Mucosa of rectum (tissue), 2 donors: ENCODE measurements around the gene EGLN3.

Source experiments
- H3K27ac ChIP-seq, 2 donors: one replicate each; pipeline ENCODE4 v1.7.0; 2013; ENCODE audit warnings: inconsistent platforms in 2 of 2, low read depth in 2 of 2, low read length in 2 of 2
- H3K27me3 ChIP-seq, 2 donors: one replicate each; pipeline ENCODE4 v1.7.0; 2013; ENCODE audit warnings: low read length in 2 of 2; ENCODE audit not compliant: control insufficient read depth in 2 of 2, insufficient read depth in 2 of 2
- H3K36me3 ChIP-seq, 2 donors: one replicate each; pipeline ENCODE4 v1.7.0; 2013; ENCODE audit warnings: low read length in 2 of 2; ENCODE audit not compliant: control insufficient read depth in 2 of 2, insufficient read depth in 2 of 2
- H3K4me1 ChIP-seq, 2 donors: one replicate each; pipeline ENCODE4 v1.7.0; 2013; ENCODE audit warnings: low read length in 2 of 2, mild to moderate bottlenecking in 1 of 2; ENCODE audit not compliant: control insufficient read depth in 2 of 2, insufficient read depth in 2 of 2
- H3K4me3 ChIP-seq, 2 donors: one replicate each; pipeline ENCODE4 v1.7.0; 2013; ENCODE audit warnings: low read length in 2 of 2
- H3K9ac ChIP-seq, 2 donors: one replicate each; pipeline ENCODE4 v1.7.0; 2013; ENCODE audit warnings: low read length in 2 of 2, low read depth in 1 of 2, mild to moderate bottlenecking in 1 of 2
- H3K9me3 ChIP-seq, 2 donors: one replicate each; pipeline ENCODE4 v1.7.0; 2013; ENCODE audit warnings: low read length in 2 of 2; ENCODE audit not compliant: control insufficient read depth in 2 of 2
- donor health status: healthy.
- donor health status: Normal muscosa, but diverticular disease.

Gene EGLN3

GRCh38 chr14:33903369-33903768 is 47.5 kb downstream of the EGLN3 start:
- Histone ChIP-seq H3K36me3 (no peaks in the 10 kb centered on the region), H3K27me3 (no peaks in the 10 kb centered on the region), H3K9ac (no peak overlapping the region), H3K27ac (no peak overlapping the region), H3K9me3 (no peaks in the 10 kb centered on the region), H3K4me1 (no peaks in the 10 kb centered on the region), H3K4me3 (no peak overlapping the region)

- no peak overlapping the region for H3K4me3 ChIP-seq
- no peak overlapping the region for H3K9ac ChIP-seq
- no peak overlapping the region for H3K27ac ChIP-seq
- H3K9me3 ChIP-seq: no peaks in the 10 kb centered on the region
- H3K27me3 ChIP-seq: no peaks in the 10 kb centered on the region
- H3K4me1 ChIP-seq: no peaks in the 10 kb centered on the region
- no peaks in the 10 kb centered on the region for H3K36me3 ChIP-seq
Measured at GRCh38 chr14:33902363-33902762, 48.5 kb downstream of the EGLN3 start.

- Histone ChIP-seq H3K4me1 (no peaks in the 10 kb centered on the region), H3K36me3 (no peaks in the 10 kb centered on the region), H3K4me3 (no peak overlapping the region), H3K9ac (no peak overlapping the region), H3K27me3 (no peaks in the 10 kb centered on the region), H3K27ac (no peak overlapping the region), H3K9me3 (no peaks in the 10 kb centered on the region)
Measured at GRCh38 chr14:33901426-33902155, 49.3 kb downstream of the EGLN3 start.

- Histone ChIP-seq H3K27ac (no peak overlapping the region), H3K9me3 (no peaks in the 10 kb centered on the region), H3K27me3 (no peaks in the 10 kb centered on the region), H3K4me1 (no peaks in the 10 kb centered on the region), H3K4me3 (no peak overlapping the region), H3K36me3 (no peaks in the 10 kb centered on the region), H3K9ac (no peak overlapping the region)
Measured at GRCh38 chr14:33900706-33901105, 50.2 kb downstream of the EGLN3 start.

- Histone ChIP-seq H3K4me1 (no peaks in the 10 kb centered on the region), H3K4me3 (no peak overlapping the region), H3K9ac (no peak overlapping the region), H3K9me3 (no peaks in the 10 kb centered on the region), H3K27ac (no peak overlapping the region), H3K27me3 (no peaks in the 10 kb centered on the region), H3K36me3 (no peaks in the 10 kb centered on the region)
Measured at GRCh38 chr14:33899723-33900341, 51.0 kb downstream of the EGLN3 start.

GRCh38 chr14:33897878-33898535 is 52.9 kb downstream of the EGLN3 start:
- Histone ChIP-seq H3K9me3 (no peaks in the 10 kb centered on the region), H3K27me3 (no peaks in the 10 kb centered on the region), H3K4me1 (no peaks in the 10 kb centered on the region), H3K27ac (no peak overlapping the region), H3K9ac (no peak overlapping the region), H3K4me3 (no peak overlapping the region), H3K36me3 (no peaks in the 10 kb centered on the region)

- H3K27me3 ChIP-seq: no peaks in the 10 kb centered on the region
- H3K4me1 ChIP-seq: peaks cover 0 to 2% of the 10 kb centered on the region in 2 donors
- no peaks in the 10 kb centered on the region for H3K9me3 ChIP-seq
Measured at GRCh38 chr14:33897382-33897781, 53.5 kb downstream of the EGLN3 start.

GRCh38 chr14:33894339-33894738 is 56.5 kb downstream of the EGLN3 start:
- H3K27me3 ChIP-seq: no peaks in the 10 kb centered on the region
- no peak overlapping the region for H3K27ac ChIP-seq
- no peaks in the 10 kb centered on the region for H3K9me3 ChIP-seq
- H3K36me3 ChIP-seq: no peaks in the 10 kb centered on the region
- H3K4me3 ChIP-seq: no peak overlapping the region
- peaks cover 4 to 11% of the 10 kb centered on the region in 2 donors for H3K4me1 ChIP-seq
- H3K9ac ChIP-seq: no peak overlapping the region

More at GRCh38 chr14:33897382-33897781, 53.5 kb downstream of the EGLN3 start:
- no peak overlapping the region for H3K4me3 ChIP-seq
- H3K9ac ChIP-seq: no peak overlapping the region
- H3K36me3 ChIP-seq: no peaks in the 10 kb centered on the region
- H3K27ac ChIP-seq: no peak overlapping the region

GRCh38 chr14:33891700-33892099 is 59.2 kb downstream of the EGLN3 start:
- Histone ChIP-seq H3K27me3 (no peaks in the 10 kb centered on the region), H3K4me1 (peaks cover 4 to 11% of the 10 kb centered on the region in 2 donors), H3K27ac (peak overlapping the region; percentile 50 to 67), H3K9me3 (no peaks in the 10 kb centered on the region), H3K9ac (no peak overlapping the region), H3K36me3 (no peaks in the 10 kb centered on the region), H3K4me3 (peak overlapping the region in 1 of 2 donors; percentile 29)

- H3K9me3 ChIP-seq: no peaks in the 10 kb centered on the region
- H3K36me3 ChIP-seq: no peaks in the 10 kb centered on the region
- no peak overlapping the region for H3K9ac ChIP-seq
- H3K4me1 ChIP-seq: no peaks in the 10 kb centered on the region
- H3K4me3 ChIP-seq: no peak overlapping the region
- no peaks in the 10 kb centered on the region for H3K27me3 ChIP-seq
- H3K27ac ChIP-seq: no peak overlapping the region
Measured at GRCh38 chr14:33884916-33885315, 66.0 kb downstream of the EGLN3 start.
